NCI-H345 treated with DMSO at 0.1 percent for 48 hours (cell line): ENCODE measurements around the gene PDE4D.
"Not testable (repeated sequence)": the region's sequence is repeated elsewhere in the genome, so short reads cannot be mapped to it uniquely, and the experiment has no call there.

Experiments
- DNase-seq: peaks from one replicate; lab custom pipeline; 2025; ENCODE audit not compliant: unreplicated experiment; lab: John Stamatoyannopoulos, UW

PDE4D gene

DNA sequence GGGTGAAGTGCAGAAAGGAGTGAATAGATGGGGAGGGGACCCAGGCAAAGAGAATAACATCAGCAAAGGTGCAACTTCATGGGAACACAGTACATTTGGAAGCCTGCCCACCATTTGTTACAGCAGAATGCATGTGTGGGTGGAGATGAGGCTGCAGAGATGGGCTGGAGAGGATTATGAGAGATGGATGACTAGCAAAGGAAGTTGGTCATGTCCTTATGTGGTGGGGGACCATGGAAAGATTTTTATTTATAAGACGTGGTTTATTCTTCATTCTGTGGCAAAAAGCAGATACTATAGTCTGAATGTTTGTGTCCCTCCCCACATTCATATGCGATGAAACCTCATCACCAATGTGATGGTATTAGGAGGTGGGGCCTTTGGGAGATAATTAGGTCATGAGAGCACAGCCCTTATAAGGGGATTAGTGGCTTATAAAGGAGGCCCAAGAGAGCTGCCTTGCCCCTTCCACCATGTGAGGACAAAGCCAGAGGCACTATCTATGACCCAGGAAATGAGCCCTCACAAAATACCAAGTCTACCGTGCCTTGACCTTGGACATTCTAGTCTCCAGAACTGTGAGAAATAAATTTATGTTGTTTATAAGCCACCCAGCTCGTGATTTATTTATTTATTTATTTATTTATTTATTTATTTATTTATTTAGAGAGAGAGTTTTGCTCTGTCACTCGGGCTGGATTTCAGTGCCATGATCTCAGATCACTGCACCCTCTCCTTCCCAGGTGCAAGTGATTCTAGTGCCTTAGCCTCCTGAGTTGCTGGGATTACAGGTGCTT, 827.0 kb downstream of the PDE4D start:
- no peak for DNase-seq

DNA sequence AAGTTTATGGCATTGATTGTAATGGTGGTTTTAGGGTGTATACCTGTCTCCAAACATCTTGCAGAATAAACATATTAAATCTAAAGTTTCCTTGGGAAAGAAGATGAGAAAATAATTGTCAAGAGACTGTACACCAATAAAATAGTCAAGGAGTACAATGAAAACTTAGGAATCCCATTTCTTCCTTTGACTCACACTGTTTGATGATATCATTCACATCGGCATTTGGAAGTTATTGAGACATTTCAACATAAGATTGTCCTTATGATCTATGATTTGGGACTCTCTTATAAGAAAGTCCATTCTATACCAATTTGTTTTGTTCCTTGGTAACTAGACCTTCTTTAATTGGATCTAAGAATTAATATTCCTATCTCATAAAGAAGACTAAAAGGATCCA, 828.0 kb downstream of the PDE4D start:
- DNase-seq: no peak

DNA sequence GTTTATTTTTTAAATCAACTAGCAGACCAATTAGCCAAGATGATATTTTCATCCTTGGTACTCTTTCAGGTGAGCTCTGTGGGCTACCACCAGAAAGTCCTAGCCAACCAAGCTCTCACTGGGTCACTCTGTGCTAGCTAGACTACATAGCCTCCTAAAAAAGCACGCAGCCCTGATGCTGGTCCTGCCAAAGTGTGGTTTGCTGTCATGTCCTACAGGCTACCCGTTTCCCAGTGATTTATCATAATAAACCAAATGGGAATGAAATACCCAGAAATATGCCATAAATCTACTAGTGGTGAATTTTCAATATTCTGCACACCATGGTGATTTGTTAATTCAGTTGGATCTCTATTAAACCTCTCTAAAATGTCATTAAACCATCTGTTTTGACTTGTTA, 829.2 kb downstream of the PDE4D start:
- no peak for DNase-seq

DNA sequence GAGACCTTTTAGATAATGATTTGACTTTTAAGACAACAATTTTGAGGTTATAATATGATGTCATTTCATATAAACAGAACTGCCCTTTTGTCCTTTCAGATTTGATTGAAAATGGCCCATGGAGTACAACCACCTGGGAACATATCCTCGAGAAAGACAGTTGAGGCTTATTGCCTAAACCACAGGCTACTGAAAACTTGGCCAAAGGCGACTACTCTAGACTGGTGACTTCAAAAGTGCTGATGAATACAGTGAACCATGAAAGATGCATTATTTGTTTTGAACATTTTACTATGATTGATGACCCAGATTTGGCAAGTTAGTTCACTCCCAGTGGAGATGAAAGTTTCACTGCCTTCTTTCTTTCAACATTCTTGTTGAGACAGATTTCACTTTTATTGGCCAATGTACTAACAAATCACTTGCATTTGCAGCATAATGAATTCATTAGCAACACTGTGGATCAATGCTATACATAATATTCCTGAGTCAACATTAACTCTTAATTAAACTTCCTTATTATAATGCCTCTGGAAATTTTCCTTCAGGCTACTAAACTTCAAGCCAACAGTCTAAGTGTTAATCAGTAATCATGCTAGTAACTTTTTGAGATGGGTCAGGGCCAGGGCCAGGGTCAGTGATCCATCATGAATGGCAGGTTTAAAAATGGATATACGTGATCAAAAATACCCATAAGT, 830.4 kb downstream of the PDE4D start:
- no peak for DNase-seq

GRCh38 chr5:59061377-59061776, 832.1 kb downstream of the PDE4D start:
- DNase-seq: no peak

DNA sequence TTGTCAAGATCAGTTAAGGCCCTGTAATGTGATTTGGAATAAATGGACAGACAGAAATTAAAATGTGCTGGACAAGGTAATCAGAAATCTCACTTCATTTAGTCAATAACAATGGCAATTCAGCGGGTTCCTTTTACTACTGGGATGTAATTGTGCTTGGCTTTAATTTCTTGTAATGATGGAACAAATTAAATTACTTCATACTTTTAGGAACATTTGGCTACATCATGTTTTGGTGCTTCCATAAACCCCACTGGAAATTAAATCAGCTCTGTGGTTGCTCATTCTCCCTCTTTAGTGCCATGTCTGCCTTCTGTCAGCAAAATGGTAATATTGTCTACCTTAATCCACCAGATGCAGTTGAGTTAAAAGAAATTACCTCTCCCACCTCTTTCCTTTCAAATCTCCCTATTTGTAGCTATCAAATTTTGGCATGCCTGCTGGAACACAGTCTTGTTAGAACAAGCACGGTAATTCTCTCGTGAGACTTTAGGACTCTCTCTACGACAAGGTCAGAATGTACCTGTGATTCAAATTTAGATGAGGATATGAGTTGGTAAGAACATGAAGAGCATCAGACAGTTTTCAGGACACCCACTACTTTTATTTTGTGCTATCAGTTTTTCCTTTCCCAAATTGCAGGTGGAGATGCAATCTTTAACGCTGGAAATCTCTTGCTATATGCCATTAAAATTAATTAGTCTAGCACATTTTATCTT, 834.4 kb downstream of the PDE4D start:
- no peak for DNase-seq

DNA sequence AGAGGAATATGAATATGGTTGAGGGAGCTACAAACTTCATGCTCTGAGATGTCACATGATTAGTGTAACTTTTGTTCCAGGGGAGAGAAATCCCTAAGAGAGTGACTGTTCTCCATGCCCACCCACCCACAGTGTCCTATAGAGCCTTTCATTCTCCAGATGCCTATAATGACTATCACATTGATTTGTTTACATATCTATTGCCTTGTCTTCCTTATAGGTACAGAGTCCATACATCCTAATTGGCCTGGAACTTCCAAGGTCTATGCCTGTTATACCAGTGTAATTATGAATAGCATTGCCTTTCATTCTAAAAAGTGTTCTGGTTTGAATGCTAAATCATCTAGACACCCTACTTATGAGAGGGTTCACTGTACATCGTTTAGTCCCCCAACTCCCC, 835.3 kb downstream of the PDE4D start:
- DNase-seq: no peak

DNA sequence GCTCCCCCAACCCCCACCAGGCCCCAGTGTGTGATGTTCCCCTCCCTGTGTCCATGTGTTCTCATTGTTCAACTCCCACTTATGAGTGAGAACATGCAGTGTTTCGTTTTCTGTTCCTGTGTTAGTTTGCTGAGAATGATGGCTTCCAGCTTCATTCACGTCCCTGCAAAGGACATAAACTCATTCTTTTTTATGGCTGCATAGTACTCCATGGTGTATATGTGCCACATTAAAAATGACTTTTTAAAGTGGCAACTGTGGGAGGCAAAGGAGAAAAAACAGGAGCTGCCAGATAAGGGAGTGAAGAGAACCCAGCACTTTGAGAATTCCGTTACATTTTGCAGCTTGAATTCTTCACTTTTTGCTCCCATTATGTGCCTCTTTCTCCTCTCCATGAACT, 836.9 kb downstream of the PDE4D start:
- not testable (repeated sequence) for DNase-seq

DNA sequence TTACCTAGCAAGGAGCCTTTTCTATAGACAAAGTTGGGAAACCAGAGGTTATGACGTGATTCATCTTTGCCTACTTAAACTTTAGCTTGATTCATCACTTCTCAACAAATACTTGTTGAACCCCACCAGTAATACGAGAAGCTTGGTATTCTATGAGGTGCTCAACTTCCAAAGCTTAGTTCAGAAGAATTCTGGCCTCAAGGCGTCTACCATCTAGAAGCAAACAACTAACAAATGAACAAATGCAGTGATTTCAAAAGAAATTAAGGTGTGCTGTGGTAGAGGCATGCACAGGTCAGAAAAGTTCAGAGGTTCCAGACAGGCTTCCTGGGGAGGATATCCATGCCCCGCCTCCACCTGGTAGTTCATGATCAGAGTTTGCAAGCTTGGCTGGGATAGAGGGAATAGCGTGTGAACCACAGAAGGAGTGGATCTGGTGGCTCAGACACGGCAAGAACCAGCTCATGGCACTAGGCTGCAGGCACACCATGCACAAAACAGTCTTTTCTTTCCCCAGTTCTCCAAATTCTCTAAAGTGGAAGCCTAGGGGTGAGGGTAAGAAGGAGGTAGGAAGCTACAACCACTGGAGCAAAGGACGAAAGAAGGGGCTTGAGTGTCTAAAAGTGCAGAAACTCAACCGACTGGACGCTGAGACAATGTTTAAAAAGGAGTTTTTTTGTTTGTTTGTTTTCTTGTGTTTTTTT, 837.6 kb downstream of the PDE4D start:
- no peak for DNase-seq

DNA sequence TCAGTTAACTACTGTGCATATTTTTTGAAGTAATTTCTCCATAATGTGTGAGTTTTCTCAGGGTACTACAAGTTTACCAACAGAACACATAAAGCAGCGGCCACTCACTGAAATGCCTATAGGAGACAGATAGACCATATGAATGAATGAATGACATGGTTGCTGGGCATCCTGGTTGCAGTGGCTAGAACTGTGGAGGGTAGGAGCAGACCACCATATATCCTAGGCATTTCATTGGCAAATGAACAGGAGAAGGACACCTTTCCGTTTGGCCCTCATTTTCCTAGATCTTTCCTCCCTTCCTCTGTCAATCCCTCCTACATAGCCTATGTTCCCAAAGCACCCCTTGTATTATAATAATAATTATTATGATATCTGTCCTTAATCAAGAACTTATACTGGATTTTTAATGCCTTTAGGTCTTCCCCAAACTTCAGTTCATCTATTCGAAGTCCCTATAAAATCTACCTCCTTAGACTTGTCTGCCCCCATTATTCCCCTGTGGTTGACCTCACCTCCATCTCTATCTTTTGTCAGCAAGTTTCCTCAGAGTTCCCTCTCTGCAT, 838.5 kb downstream of the PDE4D start:
- no peak for DNase-seq

DNA sequence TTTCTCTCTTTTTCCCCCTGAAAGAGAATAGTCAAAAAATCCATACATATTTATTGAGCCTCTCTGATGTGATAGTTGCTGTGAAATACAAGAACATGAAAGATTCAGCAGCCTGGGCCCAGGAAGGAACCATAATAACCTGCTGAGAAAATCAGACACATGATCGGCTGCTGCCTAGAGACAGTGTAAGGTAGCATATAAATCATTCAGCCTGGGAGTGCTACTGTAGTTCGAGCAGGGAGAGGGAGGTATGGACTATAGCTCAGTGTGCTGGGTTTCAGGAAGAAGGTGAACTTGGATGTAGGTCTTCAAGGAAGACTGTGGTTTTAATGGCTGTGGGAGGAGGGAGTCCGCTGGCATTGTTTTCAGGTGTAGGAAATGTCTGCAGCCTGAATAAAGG, 841.6 kb downstream of the PDE4D start:
- no peak for DNase-seq

- no peak for DNase-seq
These were observed 844.4 kb downstream of the PDE4D start for GRCh38 chr5:59049095-59049494.

DNA sequence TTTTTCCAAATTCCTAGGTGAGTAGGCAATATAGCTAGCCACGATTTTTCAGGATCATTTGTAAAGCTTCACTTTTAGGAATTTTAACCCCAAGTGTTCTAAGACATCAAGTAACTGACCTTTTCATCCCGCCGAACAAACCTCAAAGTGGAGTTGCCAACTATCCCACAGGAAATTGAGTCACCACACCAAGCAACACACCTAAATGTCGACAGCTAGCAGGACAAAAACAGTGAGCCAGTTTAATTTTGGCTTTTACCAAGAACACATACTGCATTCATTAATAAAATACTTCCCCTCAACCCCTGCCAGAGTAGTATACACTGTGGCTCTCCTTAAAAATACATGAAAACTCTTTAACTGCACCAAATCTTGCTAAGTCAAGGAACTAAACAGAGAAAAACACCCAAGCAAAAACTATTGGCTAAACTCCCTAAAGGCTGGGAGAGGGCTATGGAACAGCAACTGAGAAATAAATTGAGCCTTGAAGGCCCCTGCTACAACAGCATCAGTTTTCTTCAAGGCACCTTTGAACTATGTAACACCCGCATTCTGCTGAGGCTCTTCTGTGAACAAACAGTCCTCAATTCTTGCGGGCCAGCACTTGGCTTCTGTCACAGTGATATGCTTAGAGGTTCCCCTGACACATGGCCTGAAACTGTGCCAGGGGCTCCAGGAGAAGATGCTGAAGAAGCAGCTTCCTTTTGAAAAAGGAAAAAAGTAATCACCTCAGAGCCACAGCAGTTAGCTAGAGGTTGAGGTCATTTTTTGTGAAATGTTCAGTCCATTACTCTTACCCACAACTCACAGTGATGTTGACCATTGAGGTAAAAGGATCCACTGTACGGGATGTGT, 851.1 kb downstream of the PDE4D start:
- no peak for DNase-seq

GRCh38 chr5:59041355-59041754, 852.2 kb downstream of the PDE4D start:
- DNase-seq: no peak

GRCh38 chr5:59040804-59041201, 852.7 kb downstream of the PDE4D start:
- no peak for DNase-seq

DNA sequence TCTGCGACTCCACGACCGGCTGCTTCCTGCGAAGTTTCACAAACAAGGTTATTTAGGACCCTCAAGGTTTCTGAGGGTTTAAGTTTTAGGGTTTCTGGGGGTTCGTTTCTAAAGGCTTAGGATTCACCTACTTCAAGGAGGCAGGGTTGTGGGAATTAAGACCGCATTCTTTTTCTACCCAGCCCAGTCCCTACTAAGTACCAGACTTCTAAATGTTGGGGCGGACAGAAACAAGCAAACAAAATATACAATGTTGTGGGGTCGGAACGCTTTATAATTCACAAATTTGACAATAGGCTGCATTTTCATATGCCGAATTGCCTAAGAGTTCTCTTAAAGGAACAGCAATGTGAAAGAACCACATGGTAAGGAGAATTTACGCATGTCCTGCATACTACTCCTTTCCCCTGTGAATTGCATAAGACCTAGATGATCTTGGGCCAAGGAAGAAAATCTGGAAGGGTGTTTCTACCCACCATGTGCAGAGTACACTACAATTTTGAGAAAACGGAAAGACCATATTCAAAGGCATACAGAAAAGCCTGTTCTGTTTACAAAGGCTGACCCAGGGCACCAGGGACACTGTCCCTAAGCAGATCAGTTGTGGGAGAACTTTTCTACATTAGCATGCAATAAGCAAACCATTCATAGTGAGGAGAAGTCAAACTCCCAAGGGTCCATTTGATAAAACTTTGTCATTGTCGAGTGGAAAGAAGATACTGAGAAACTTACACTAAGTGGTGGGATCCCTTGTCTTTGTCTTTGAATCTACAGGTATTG, 853.3 kb downstream of the PDE4D start:
- DNase-seq: no peak

- DNase-seq: no peak
These were observed 854.1 kb downstream of the PDE4D start for GRCh38 chr5:59039296-59040023.

- DNase-seq: no peak
These were observed 854.7 kb downstream of the PDE4D start for GRCh38 chr5:59038798-59039295.
